Bronchial epithelial cell (primary cell): ENCODE data around the gene PEX6. TPM values are rescaled to one million over a fixed set of nuclear protein-coding genes. Genes with fewer than 3 reads are reported as not detected.

Experiments used
- DNase-seq: peaks from one replicate; pipeline ENCODE4 v3.0.0-alpha.2; 2010; ENCODE audit warnings: low read depth
- FAIRE-seq: peaks from 2 replicates; lab custom pipeline; 2011; peaks lifted over from hg19 to GRCh38; lab: Jason Lieb, UNC
- H3K27me3 ChIP-seq: 2 replicates; pipeline ENCODE4 v1.5.1; 2011; ENCODE audit warnings: low read length; ENCODE audit not compliant: control insufficient read depth, insufficient read depth
- H3K36me3 ChIP-seq: 2 replicates; pipeline ENCODE4 v1.5.1; 2011; ENCODE audit warnings: low read length; ENCODE audit not compliant: control insufficient read depth, insufficient read depth
- H3K4me3 ChIP-seq: 2 replicates; pipeline ENCODE4 v1.5.1; 2011; ENCODE audit warnings: mild to moderate bottlenecking, low read depth, low read length, control low read depth
- total RNA-seq: library from RNA; depleted of rRNA; stranded (reverse); fragments of >200 nt; gene quantifications from 2 replicates; pipeline ENCODE4 v1.2.1, GENCODE V29; 2014
- TF ChIP-seq, protein P1 (sequence below): IDR thresholded peaks from 2 replicates; pipeline ENCODE4 v1.5.1; 2011; ENCODE audit warnings: mild to moderate bottlenecking, moderate library complexity, low read length, control low read depth, inconsistent platforms; ENCODE audit not compliant: insufficient read depth, severe bottlenecking

PEX6 gene
- total RNA-seq, 1 donor from 2014 or later: 25.0 TPM

- peak; percentile 97 for DNase-seq
- FAIRE-seq: no peak
- Histone ChIP-seq H3K27me3 (no peaks in the 10 kb centered on the region), H3K4me3 (peak within 1 kb of the TSS; percentile 78), H3K36me3 (no peaks in the 10 kb centered on the region)
- TF ChIP-seq, protein P1, sequence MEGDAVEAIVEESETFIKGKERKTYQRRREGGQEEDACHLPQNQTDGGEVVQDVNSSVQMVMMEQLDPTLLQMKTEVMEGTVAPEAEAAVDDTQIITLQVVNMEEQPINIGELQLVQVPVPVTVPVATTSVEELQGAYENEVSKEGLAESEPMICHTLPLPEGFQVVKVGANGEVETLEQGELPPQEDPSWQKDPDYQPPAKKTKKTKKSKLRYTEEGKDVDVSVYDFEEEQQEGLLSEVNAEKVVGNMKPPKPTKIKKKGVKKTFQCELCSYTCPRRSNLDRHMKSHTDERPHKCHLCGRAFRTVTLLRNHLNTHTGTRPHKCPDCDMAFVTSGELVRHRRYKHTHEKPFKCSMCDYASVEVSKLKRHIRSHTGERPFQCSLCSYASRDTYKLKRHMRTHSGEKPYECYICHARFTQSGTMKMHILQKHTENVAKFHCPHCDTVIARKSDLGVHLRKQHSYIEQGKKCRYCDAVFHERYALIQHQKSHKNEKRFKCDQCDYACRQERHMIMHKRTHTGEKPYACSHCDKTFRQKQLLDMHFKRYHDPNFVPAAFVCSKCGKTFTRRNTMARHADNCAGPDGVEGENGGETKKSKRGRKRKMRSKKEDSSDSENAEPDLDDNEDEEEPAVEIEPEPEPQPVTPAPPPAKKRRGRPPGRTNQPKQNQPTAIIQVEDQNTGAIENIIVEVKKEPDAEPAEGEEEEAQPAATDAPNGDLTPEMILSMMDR: no peak
Measured at GRCh38 chr6:42984001-42984923, 5.3 kb upstream of the PEX6 start, which contains the start of gene PPP2R5D. Gene PPP2R5D (plus strand): TSS chr6:42984570. CDS start chr6:42984678, 108 bp downstream.

DNA sequence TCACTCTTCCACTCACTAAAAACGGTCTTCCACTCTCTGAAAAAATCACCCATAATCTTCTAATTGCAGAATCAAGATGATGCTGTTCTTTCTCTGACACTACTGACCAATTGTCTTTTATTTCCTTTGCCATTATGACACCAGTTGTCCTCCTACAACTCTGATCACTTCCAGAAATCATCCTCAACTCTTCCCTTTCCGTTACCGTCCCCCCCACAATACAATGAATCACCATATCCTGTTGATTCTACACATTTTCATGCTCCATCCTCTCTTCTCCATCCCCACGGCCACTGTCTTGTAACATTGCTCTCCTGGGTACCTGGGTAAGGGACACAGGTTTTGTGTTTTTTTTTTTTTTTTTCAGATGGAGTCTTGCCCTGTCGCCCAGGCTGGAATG is 2.9 kb upstream of the PEX6 start:
- DNase-seq (no peak), FAIRE-seq (no peak)
- Histone ChIP-seq H3K36me3 (no peaks in the 10 kb centered on the region), H3K27me3 (no peaks in the 10 kb centered on the region), H3K4me3 (no peak overlapping the region)
- TF ChIP-seq, protein P1: no peak

- peak overlapping the region; percentile 65 for H3K4me3 ChIP-seq
- peak; percentile 80 for DNase-seq
- TF ChIP-seq, protein P1: no peak
- H3K36me3 ChIP-seq: no peaks in the 10 kb centered on the region
- FAIRE-seq: peak; percentile 32
- H3K27me3 ChIP-seq: no peaks in the 10 kb centered on the region
Measured at GRCh38 chr6:42979523-42980177, 669 bp upstream of the PEX6 start.

DNA sequence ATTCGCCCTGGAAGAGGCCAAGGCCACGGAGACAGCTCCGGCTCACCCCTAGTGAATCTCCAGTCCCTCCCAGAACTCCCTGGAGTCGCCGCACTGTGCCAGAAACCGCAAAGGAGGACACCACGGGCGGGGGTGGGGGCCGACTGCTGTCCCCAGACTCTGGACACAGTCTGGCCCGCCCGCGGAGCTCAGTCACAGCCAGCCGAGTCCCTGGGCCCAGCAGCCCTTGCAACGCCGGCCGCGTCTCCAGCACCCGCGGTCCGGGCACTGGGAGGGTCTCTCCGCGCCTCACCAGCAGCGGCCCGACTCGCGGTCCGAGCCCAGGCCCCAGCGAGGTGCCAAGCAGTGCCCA is 518 bp downstream of the PEX6 start:
- H3K27me3 ChIP-seq: no peaks in the 10 kb centered on the region
- FAIRE-seq: no peak
- H3K4me3 ChIP-seq: peak overlapping the region; percentile 65
- peaks cover 3% of the 10 kb centered on the region for H3K36me3 ChIP-seq
- TF ChIP-seq, protein P1: no peak
- DNase-seq: no peak

- DNase-seq (peak; percentile 87), FAIRE-seq (no peak)
- Histone ChIP-seq H3K36me3 (peaks cover 3% of the 10 kb centered on the region), H3K27me3 (no peaks in the 10 kb centered on the region), H3K4me3 (no peak overlapping the region)
- TF ChIP-seq, protein P1: no peak
Measured at GRCh38 chr6:42974919-42975505, 4.0 kb downstream of the PEX6 start.
